EH (cell line): Measurements from ENCODE around the gene KIF26A.

Source experiments
- DNase-seq: peaks from one replicate; pipeline ENCODE4 v3.0.0-alpha.2; 2015; ENCODE audit warnings: low read depth

KIF26A gene

GRCh38 chr14:104157016-104157928, 18.9 kb downstream of the KIF26A start:
- DNase-seq: no peak

- no peak for DNase-seq
Observed at GRCh38 chr14:104158827-104159798, 20.7 kb downstream of the KIF26A start.

- DNase-seq: no peak
Observed at GRCh38 chr14:104159990-104160389, 21.6 kb downstream of the KIF26A start.

GRCh38 chr14:104161602-104162367, 23.4 kb downstream of the KIF26A start:
- no peak for DNase-seq

GRCh38 chr14:104162495-104162894, 24.1 kb downstream of the KIF26A start:
- DNase-seq: no peak

GRCh38 chr14:104163541-104163940, 25.2 kb downstream of the KIF26A start:
- no peak for DNase-seq

- DNase-seq: no peak
Observed at GRCh38 chr14:104164041-104164440, 25.7 kb downstream of the KIF26A start.

- DNase-seq: no peak
Observed at GRCh38 chr14:104164512-104164911, 26.1 kb downstream of the KIF26A start.

- DNase-seq: no peak
Observed at GRCh38 chr14:104166698-104167097, 28.3 kb downstream of the KIF26A start.

- DNase-seq: no peak
Observed at GRCh38 chr14:104168603-104169002, 30.2 kb downstream of the KIF26A start.

GRCh38 chr14:104169005-104169698, 30.8 kb downstream of the KIF26A start:
- no peak for DNase-seq

- DNase-seq: no peak
Observed at GRCh38 chr14:104169699-104170479, 31.5 kb downstream of the KIF26A start.

- DNase-seq: no peak
Observed at GRCh38 chr14:104171029-104171697, 32.8 kb downstream of the KIF26A start.

- DNase-seq: no peak
Observed at GRCh38 chr14:104171895-104172294, 33.5 kb downstream of the KIF26A start.

- DNase-seq: no peak
Observed at GRCh38 chr14:104172349-104172748, 34.0 kb downstream of the KIF26A start.

- no peak for DNase-seq
Observed at GRCh38 chr14:104172880-104173279, 34.5 kb downstream of the KIF26A start.

GRCh38 chr14:104174051-104174450, 35.7 kb downstream of the KIF26A start:
- no peak for DNase-seq

- DNase-seq: no peak
Observed at GRCh38 chr14:104175041-104175440, 36.7 kb downstream of the KIF26A start.

GRCh38 chr14:104175811-104176210, 37.4 kb downstream of the KIF26A start:
- no peak for DNase-seq

- no peak for DNase-seq
Observed at GRCh38 chr14:104176611-104177010, 38.2 kb downstream of the KIF26A start.
